Neuronal stem cell (in vitro differentiated cells): Measurements from ENCODE around the gene YWHAG.
A peak's percentile ranks its signal among the peaks of the same experiment; 100 is the strongest.

Experiments used
- DNase-seq: peaks from one replicate; pipeline ENCODE4 v3.0.0-alpha.2; 2013; ENCODE audit warnings: low spot score
- H2AFZ ChIP-seq: one replicate; pipeline ENCODE4 v1.6.1; 2013; ENCODE audit warnings: mild to moderate bottlenecking, low read length, inconsistent platforms
- H2AK5ac ChIP-seq: 2 replicates; pipeline ENCODE4 v1.6.1; 2013; ENCODE audit warnings: low read depth, mild to moderate bottlenecking, inconsistent platforms, low read length, moderate library complexity, mixed read lengths
- H2BK120ac ChIP-seq: 2 replicates; pipeline ENCODE4 v1.6.1; 2013; ENCODE audit warnings: low read depth, mild to moderate bottlenecking, inconsistent platforms, low read length, moderate library complexity, mixed read lengths
- H2BK12ac ChIP-seq: one replicate; pipeline ENCODE4 v1.6.1; 2013; ENCODE audit warnings: low read length, inconsistent platforms
- H2BK15ac ChIP-seq: 2 replicates; pipeline ENCODE4 v1.6.1; 2013; ENCODE audit warnings: mild to moderate bottlenecking, low read length, inconsistent platforms, mixed read lengths
- H2BK5ac ChIP-seq: one replicate; pipeline ENCODE4 v1.6.1; 2013; ENCODE audit warnings: inconsistent platforms, mild to moderate bottlenecking, low read length, moderate library complexity
- H3K14ac ChIP-seq: one replicate; pipeline ENCODE4 v1.6.1; 2013; ENCODE audit warnings: low read length, inconsistent platforms
- H3K18ac ChIP-seq: 2 replicates; pipeline ENCODE4 v1.6.1; 2013; ENCODE audit warnings: low read length, inconsistent platforms
- H3K23ac ChIP-seq: 2 replicates; pipeline ENCODE4 v1.6.1; 2013; ENCODE audit warnings: low read depth, mild to moderate bottlenecking, mixed read lengths, low read length, inconsistent platforms; ENCODE audit not compliant: poor library complexity
- H3K27ac ChIP-seq: replicated peaks from 3 replicates; pipeline ENCODE4 v1.5.1; 2013; ENCODE audit warnings: low read length, inconsistent platforms
- H3K27me3 ChIP-seq, 3 experiments: 2 replicates each; pipeline ENCODE4 v1.6.1; 2013; ENCODE audit warnings: low read length in 3 of 3, mild to moderate bottlenecking in 2 of 3, inconsistent platforms in 1 of 3, low read depth in 1 of 3, mixed read lengths in 1 of 3, moderate library complexity in 1 of 3; ENCODE audit not compliant: control insufficient read depth in 3 of 3, insufficient read depth in 3 of 3
- H3K36me3 ChIP-seq, 2 donors: replicated peaks in 1 of 2; 2 replicates each; pipeline ENCODE4 v1.6.1; 2013; ENCODE audit warnings: low read length in 2 of 2; ENCODE audit not compliant: control insufficient read depth in 2 of 2, insufficient read depth in 2 of 2
- H3K4ac ChIP-seq: 2 replicates; pipeline ENCODE4 v1.6.1; 2013; ENCODE audit warnings: inconsistent platforms, mild to moderate bottlenecking, low read length, moderate library complexity
- H3K4me1 ChIP-seq, 2 donors: 1 replicate in 1 of 2; 2 replicates in 1 of 2; pipeline ENCODE4 v1.6.1; 2013; ENCODE audit warnings: low read length in 2 of 2, low read depth in 1 of 2; ENCODE audit not compliant: control insufficient read depth in 2 of 2, insufficient read depth in 1 of 2
- H3K4me2 ChIP-seq: one replicate; pipeline ENCODE4 v1.6.1; 2013; ENCODE audit warnings: mild to moderate bottlenecking, low read length, inconsistent platforms; ENCODE audit not compliant: insufficient read depth, poor library complexity, severe bottlenecking
- H3K4me3 ChIP-seq, 2 donors: 2 replicates each; pipeline ENCODE4 v1.5.1; 2013; ENCODE audit warnings: low read length in 2 of 2, mild to moderate bottlenecking in 2 of 2, inconsistent platforms in 1 of 2, moderate library complexity in 1 of 2
- H3K79me1 ChIP-seq: one replicate; pipeline ENCODE4 v1.6.1; 2013; ENCODE audit warnings: low read depth, mild to moderate bottlenecking, inconsistent platforms, low read length, moderate library complexity
- H3K9ac ChIP-seq: one replicate; pipeline ENCODE4 v1.6.1; 2013; ENCODE audit warnings: mild to moderate bottlenecking, low read depth, low read length, inconsistent platforms; ENCODE audit not compliant: poor library complexity
- H3K9me3 ChIP-seq, 2 donors: replicated peaks in 1 of 2; 2 replicates each; pipeline versions ENCODE3 to v1.6.1; 2013; ENCODE audit warnings: low read length in 2 of 2, mild to moderate bottlenecking in 2 of 2, inconsistent platforms in 1 of 2, low read depth in 1 of 2, mixed read lengths in 1 of 2, moderate library complexity in 1 of 2; ENCODE audit not compliant: control insufficient read depth in 2 of 2, insufficient read depth in 1 of 2
- H4K8ac ChIP-seq: one replicate; pipeline ENCODE4 v1.6.1; 2013; ENCODE audit warnings: low read depth, mild to moderate bottlenecking, inconsistent platforms, low read length, moderate library complexity
- H4K91ac ChIP-seq: one replicate; pipeline ENCODE4 v1.6.1; 2013; ENCODE audit warnings: low read length, low read depth, mild to moderate bottlenecking, inconsistent platforms; ENCODE audit not compliant: poor library complexity
- WGBS, 2 donors: extraction: QIAGEN DNeasy Blood & Tissue Kit; methylation state at CpG; one replicate each; pipeline ENCODE4 v1.1.7; 2013; ENCODE audit warnings: missing lambda C conversion rate in 2 of 2, mixed read lengths in 1 of 2; ENCODE audit not compliant: insufficient read length in 2 of 2, insufficient replicate concordance in 1 of 2; ENCODE audit errors: extremely low coverage in 2 of 2; 5-methylcytosine and 5-hydroxymethylcytosine counted together

The YWHAG gene

DNA sequence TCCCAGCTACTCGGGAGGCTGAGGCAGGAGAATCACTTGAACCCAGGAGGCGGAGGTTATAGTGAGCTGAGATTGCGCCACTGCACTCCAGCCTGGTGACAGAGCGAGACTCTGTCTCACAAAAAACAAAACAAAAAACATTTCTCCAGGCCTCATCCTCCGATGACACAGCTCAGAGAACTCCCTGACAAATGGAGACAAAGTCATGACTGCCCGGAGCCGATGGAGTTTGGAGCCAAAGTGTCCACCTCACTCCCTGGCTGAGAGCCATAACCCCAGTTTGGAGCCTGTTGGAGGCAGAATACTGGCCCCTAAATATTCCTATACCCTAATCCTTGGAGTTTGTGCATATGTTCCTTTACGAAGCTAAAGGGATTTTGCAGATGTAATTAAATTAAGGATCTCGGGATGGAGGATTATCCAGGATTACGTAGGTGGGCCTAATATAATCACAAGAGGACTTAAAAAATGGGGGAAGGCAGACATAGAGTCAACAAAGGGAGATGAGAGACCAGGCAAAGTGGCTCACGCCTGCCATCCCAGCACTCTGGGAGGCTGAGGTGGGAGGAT, 28.0 kb upstream of the YWHAG start:
- Histone ChIP-seq H3K9me3 (no peaks in the 10 kb centered on the region), H2AFZ (peak overlapping the region; percentile 13), H3K14ac (no peak overlapping the region), H3K4ac (no peak overlapping the region), H3K18ac (no peak overlapping the region), H3K4me1 (peaks cover 6 to 7% of the 10 kb centered on the region in 2 donors), H3K27me3 (no peaks in the 10 kb centered on the region), H4K91ac (no peak overlapping the region), H4K8ac (no peak overlapping the region), H3K4me3 (no peak overlapping the region), H3K23ac (no peak overlapping the region), H3K36me3 (no peaks in the 10 kb centered on the region), H3K27ac (no peak overlapping the region), H2BK120ac (no peak overlapping the region), H3K9ac (no peak overlapping the region), H3K79me1 (no peaks in the 10 kb centered on the region), H2BK5ac (no peak overlapping the region), H2BK15ac (no peak overlapping the region), H3K4me2 (no peak overlapping the region), H2BK12ac (no peak overlapping the region), H2AK5ac (no peak overlapping the region)
- no peak for DNase-seq
- no CpG with 5 or more reads among the region's 11 CpGs for WGBS, 2 donors

DNA sequence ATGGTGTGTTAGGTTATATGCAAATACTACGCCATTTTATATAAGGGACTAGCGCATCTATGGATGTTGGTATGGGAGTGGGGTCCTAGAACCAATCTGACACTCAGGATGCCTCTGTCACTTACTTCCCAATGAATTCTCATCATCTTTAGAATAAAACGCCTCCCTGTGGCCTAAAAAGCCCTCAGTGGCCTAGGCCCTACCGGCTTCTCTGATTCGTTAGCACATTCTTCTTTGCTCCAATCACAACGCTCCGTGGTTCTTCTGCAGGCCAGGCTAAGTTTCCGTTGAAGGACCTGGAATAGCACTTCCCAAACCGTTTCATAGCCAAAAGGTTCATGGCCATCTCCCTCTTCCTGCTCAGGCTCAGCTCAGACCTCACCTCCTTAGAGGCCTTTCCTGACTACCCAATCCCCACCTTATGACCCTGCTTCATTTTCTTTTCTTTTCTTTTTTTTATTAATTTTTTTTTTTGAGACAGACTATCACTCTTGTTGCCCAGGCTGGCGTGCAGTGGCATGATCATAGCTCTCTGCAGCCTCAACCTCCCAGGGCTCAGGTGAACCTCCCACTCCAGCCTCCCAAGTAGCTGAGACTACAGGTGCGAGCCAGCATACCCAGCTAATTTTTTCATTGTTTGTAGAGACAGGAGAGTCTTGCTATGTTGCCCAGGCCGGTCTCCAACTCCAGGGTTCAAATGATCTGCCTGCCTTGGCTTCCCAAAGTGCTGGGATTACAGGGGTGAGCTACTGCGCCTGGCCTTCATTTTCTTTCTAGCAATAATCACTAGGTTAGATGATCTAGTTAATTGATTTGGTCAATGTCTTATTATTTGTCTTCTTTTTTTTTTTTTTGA, 24.5 kb upstream of the YWHAG start:
- Histone ChIP-seq H2AFZ (peak overlapping the region; percentile 28), H3K4me1 (peaks cover 0 to 2% of the 10 kb centered on the region in 2 donors), H3K18ac (no peak overlapping the region), H3K27me3 (no peaks in the 10 kb centered on the region), H3K14ac (no peak overlapping the region), H3K79me1 (no peaks in the 10 kb centered on the region), H3K4me2 (no peak overlapping the region), H3K27ac (no peak overlapping the region), H3K9me3 (no peaks in the 10 kb centered on the region), H2AK5ac (no peak overlapping the region), H4K8ac (no peak overlapping the region), H3K4ac (no peak overlapping the region), H2BK15ac (no peak overlapping the region), H3K9ac (no peak overlapping the region), H2BK5ac (no peak overlapping the region), H2BK120ac (no peak overlapping the region), H3K23ac (no peak overlapping the region), H3K36me3 (no peaks in the 10 kb centered on the region), H4K91ac (no peak overlapping the region), H2BK12ac (no peak overlapping the region), H3K4me3 (no peak overlapping the region)
- no CpG with 5 or more reads among the region's 13 CpGs for WGBS, 2 donors
- no peak for DNase-seq

DNA sequence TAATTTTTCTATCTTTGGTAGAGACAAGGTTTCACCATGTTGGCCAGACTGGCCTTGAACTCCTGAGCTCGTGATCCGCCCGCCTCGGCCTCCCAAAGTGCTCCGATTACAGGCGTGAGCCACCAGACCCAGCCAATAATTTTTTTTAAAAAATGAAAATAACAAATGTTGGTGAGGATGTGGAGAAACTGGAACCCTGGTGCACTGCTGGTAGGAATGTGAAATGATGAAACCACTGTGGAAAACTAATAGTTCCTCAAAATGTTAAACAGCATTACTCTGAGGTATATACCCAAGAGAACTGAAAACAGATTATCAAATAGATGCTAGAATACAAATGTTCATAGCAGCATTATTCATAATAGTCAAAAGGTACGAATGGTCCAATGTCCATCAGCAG, 23.0 kb upstream of the YWHAG start:
- no peak overlapping the region for H3K4me3 ChIP-seq
- no peak overlapping the region for H3K4ac ChIP-seq
- H2BK5ac ChIP-seq: no peak overlapping the region
- no peaks in the 10 kb centered on the region for H3K9me3 ChIP-seq
- H4K8ac ChIP-seq: no peak overlapping the region
- H2BK12ac ChIP-seq: no peak overlapping the region
- H2AFZ ChIP-seq: no peak overlapping the region
- no peak overlapping the region for H2BK15ac ChIP-seq
- H3K9ac ChIP-seq: no peak overlapping the region
- no CpG with 5 or more reads among the region's 7 CpGs for WGBS, 2 donors
- H3K79me1 ChIP-seq: no peaks in the 10 kb centered on the region
- H4K91ac ChIP-seq: no peak overlapping the region
- H3K4me1 ChIP-seq: peaks cover 0 to 2% of the 10 kb centered on the region in 2 donors
- no peaks in the 10 kb centered on the region for H3K36me3 ChIP-seq
- H2BK120ac ChIP-seq: no peak overlapping the region
- H3K27ac ChIP-seq: no peak overlapping the region
- no peak overlapping the region for H2AK5ac ChIP-seq
- H3K27me3 ChIP-seq: no peaks in the 10 kb centered on the region
- H3K14ac ChIP-seq: no peak overlapping the region
- no peak overlapping the region for H3K23ac ChIP-seq
- no peak for DNase-seq
- H3K4me2 ChIP-seq: no peak overlapping the region
- H3K18ac ChIP-seq: no peak overlapping the region

- Histone ChIP-seq H3K4ac (no peak overlapping the region), H2AK5ac (no peak overlapping the region), H2AFZ (peak overlapping the region; percentile 96), H4K8ac (no peak overlapping the region), H3K79me1 (no peaks in the 10 kb centered on the region), H3K23ac (no peak overlapping the region), H3K27me3 (no peaks in the 10 kb centered on the region), H3K27ac (no peak overlapping the region), H3K4me3 (peak overlapping the region in 1 of 2 donors; percentile 30), H3K4me1 (peaks cover 0 to 2% of the 10 kb centered on the region in 2 donors), H2BK120ac (no peak overlapping the region), H2BK15ac (no peak overlapping the region), H3K18ac (no peak overlapping the region), H3K36me3 (no peaks in the 10 kb centered on the region), H3K9me3 (no peaks in the 10 kb centered on the region), H3K4me2 (no peak overlapping the region), H3K9ac (no peak overlapping the region), H2BK12ac (no peak overlapping the region), H4K91ac (no peak overlapping the region), H2BK5ac (no peak overlapping the region), H3K14ac (no peak overlapping the region)
- no CpG with 5 or more reads among the region's 7 CpGs for WGBS, 2 donors
- DNase-seq: no peak
Observed at GRCh38 chr7:76380623-76380966, 21.8 kb upstream of the YWHAG start.
